SK-N-SH (cell line): ENCODE measurements around the gene DIAPH2. TPM values are rescaled to one million over a fixed set of nuclear protein-coding genes. Genes with fewer than 3 reads are reported as not detected.

Experiments used
- CTCF ChIA-PET: fragments of 300-600, 350-600 bp; formaldehyde crosslinking; extraction: SDS; loops from one replicate; lab custom pipeline; 2021; lab: Yijun Ruan, JAX
- POLR2A ChIA-PET: fragments of 350-600 bp; sonication (Branson Sonifier 250); formaldehyde crosslinking; extraction: SDS; loops from one replicate; lab custom pipeline; 2020; ENCODE audit warnings: antibody characterized with exemption, inconsistent platforms; lab: Yijun Ruan, JAX
- DNase-seq: peaks from one replicate; pipeline ENCODE4 v3.0.0; 2012
- H2AFZ ChIP-seq: fragments of 200-600 bp; sonication (generic); 2 replicates; pipeline ENCODE4 v1.8.1; 2016; ENCODE audit warnings: antibody characterized with exemption, mild to moderate bottlenecking, low read depth
- H3F3A ChIP-seq: fragments of 200-600 bp; sonication (generic); replicated peaks from 2 replicates; pipeline ENCODE3; 2016; ENCODE audit warnings: antibody characterized with exemption, mild to moderate bottlenecking; ENCODE audit not compliant: insufficient read depth
- H3K27ac ChIP-seq, 2 experiments: fragments of 200-500 bp in 1 of 2; fragments of 200-600 bp in 1 of 2; sonication (Bioruptor generic) in 1 of 2; sonication (generic), shearing (Covaris generic) in 1 of 2; 2 replicates each; pipeline versions ENCODE4 v1.5.1 to v1.6.1; 2014 to 2016; ENCODE audit warnings: low read depth in 2 of 2, inconsistent platforms in 1 of 2, low read length in 1 of 2, mild to moderate bottlenecking in 1 of 2, mixed read lengths in 1 of 2
- H3K27me3 ChIP-seq: fragments of 200-600 bp; sonication (generic), shearing (Covaris generic); 2 replicates; pipeline ENCODE4 v1.6.1; 2016; ENCODE audit warnings: mixed run types; ENCODE audit not compliant: insufficient read depth
- H3K36me3 ChIP-seq, 2 experiments: fragments of 200-500 bp in 1 of 2; fragments of 200-600 bp in 1 of 2; sonication (Bioruptor generic) in 1 of 2; sonication (generic) in 1 of 2; replicated peaks in 1 of 2; 2 replicates each; pipeline versions ENCODE3 to v1.5.1; 2014 to 2016; ENCODE audit warnings: low read length in 1 of 2, mild to moderate bottlenecking in 1 of 2; ENCODE audit not compliant: insufficient read depth in 2 of 2, control insufficient read depth in 1 of 2
- H3K4me1 ChIP-seq, 2 experiments: fragments of 200-500 bp in 1 of 2; fragments of 200-600 bp in 1 of 2; sonication (Bioruptor generic) in 1 of 2; sonication (generic), shearing (Covaris generic) in 1 of 2; 2 replicates each; pipeline versions ENCODE4 v1.5.1 to v1.6.1; 2014 to 2016; ENCODE audit warnings: low read depth in 1 of 2, low read length in 1 of 2, mixed run types in 1 of 2; ENCODE audit not compliant: insufficient read depth in 2 of 2, control insufficient read depth in 1 of 2
- H3K4me2 ChIP-seq: fragments of 200-600 bp; sonication (generic), shearing (Covaris generic); 2 replicates; pipeline ENCODE4 v1.6.1; 2017; ENCODE audit warnings: mixed run types
- H3K4me3 ChIP-seq, 2 experiments: fragments of 200-500 bp in 1 of 2; fragments of 200-600 bp in 1 of 2; sonication (Bioruptor generic) in 1 of 2; sonication (generic), shearing (Covaris generic) in 1 of 2; 2 replicates each; pipeline versions ENCODE4 v1.5.1 to v1.8.1; 2014 to 2016; ENCODE audit warnings: low read depth in 2 of 2, inconsistent platforms in 1 of 2, low read length in 1 of 2, mild to moderate bottlenecking in 1 of 2, mixed read lengths in 1 of 2, moderate library complexity in 1 of 2
- H3K79me2 ChIP-seq: fragments of 200-600 bp; sonication (generic); 2 replicates; pipeline ENCODE4 v1.8.1; 2017; ENCODE audit warnings: mild to moderate bottlenecking; ENCODE audit not compliant: insufficient read depth
- H3K9ac ChIP-seq: fragments of 200-600 bp; sonication (generic); 2 replicates; pipeline ENCODE4 v1.6.1; 2017; ENCODE audit warnings: mixed run types
- H3K9me2 ChIP-seq: fragments of 200-600 bp; sonication (generic); 2 replicates; pipeline ENCODE4 v1.6.1; 2017; ENCODE audit warnings: mixed run types
- H3K9me3 ChIP-seq: fragments of 200-600 bp; sonication (generic); 2 replicates; pipeline ENCODE4 v1.6.1; 2017; ENCODE audit warnings: mixed run types, mild to moderate bottlenecking, moderate library complexity
- H4K20me1 ChIP-seq: fragments of 200-600 bp; sonication (generic); 2 replicates; pipeline ENCODE4 v1.6.1; 2017; ENCODE audit warnings: mild to moderate bottlenecking, mixed run types; ENCODE audit not compliant: insufficient read depth
- EP300 ChIP-seq, 2 experiments: IDR thresholded peaks; 2 replicates each; pipeline versions ENCODE4 v1.4.0 to v1.6.1; 2012; ENCODE audit warnings: borderline replicate concordance in 1 of 2, low read depth in 1 of 2, low read length in 1 of 2
- FOSL2 ChIP-seq: IDR thresholded peaks from 2 replicates; pipeline ENCODE4 v1.4.0; 2012; ENCODE audit warnings: low read depth, mild to moderate bottlenecking, moderate library complexity, borderline replicate concordance
- GABPA ChIP-seq: IDR thresholded peaks from 2 replicates; pipeline ENCODE4 v1.4.0; 2012; ENCODE audit warnings: low read depth, mild to moderate bottlenecking
- IRF3 ChIP-seq: fragments of 150-350 bp; IDR thresholded peaks from 2 replicates; pipeline ENCODE4 v1.6.1; 2016; ENCODE audit warnings: mild to moderate bottlenecking, low read depth, low read length
- JUND ChIP-seq: IDR thresholded peaks from 2 replicates; pipeline ENCODE4 v1.4.0; 2012
- MEF2A ChIP-seq: IDR thresholded peaks from 2 replicates; pipeline ENCODE4 v1.4.0; 2012; ENCODE audit warnings: low read depth, borderline replicate concordance
- NFIC ChIP-seq: IDR thresholded peaks from 2 replicates; pipeline ENCODE4 v1.4.0; 2012; ENCODE audit warnings: borderline replicate concordance
- SMC3 ChIP-seq: IDR thresholded peaks from 2 replicates; pipeline ENCODE4 v1.6.1; 2012; ENCODE audit warnings: low read depth, low read length, improper control_type of control experiment
- TAF1 ChIP-seq: IDR thresholded peaks from 2 replicates; pipeline ENCODE4 v1.6.1; 2012; ENCODE audit warnings: low read depth, mild to moderate bottlenecking, low read length, moderate library complexity, borderline replicate concordance
- TEAD4 ChIP-seq: IDR thresholded peaks from 2 replicates; pipeline ENCODE4 v1.4.0; 2012; ENCODE audit warnings: mild to moderate bottlenecking, borderline replicate concordance; ENCODE audit not compliant: insufficient read depth
- USF1 ChIP-seq: IDR thresholded peaks from 2 replicates; pipeline ENCODE4 v1.4.0; 2012; ENCODE audit warnings: low read depth, borderline replicate concordance
- ZBTB33 ChIP-seq: IDR thresholded peaks from 2 replicates; pipeline ENCODE4 v1.4.0; 2012; ENCODE audit warnings: low read depth, borderline replicate concordance
- WGBS: methylation state at CpG from one replicate; pipeline ENCODE4 v1.1.6; 2017; ENCODE audit warnings: low lambda C conversion rate; 5-methylcytosine and 5-hydroxymethylcytosine counted together
- polyA plus RNA-seq, 3 experiments: library from polyadenylated mRNA; depleted of rRNA; stranded (reverse); fragments of >200 nt; gene quantifications; 2 replicates each; pipeline ENCODE4 v1.2.3, GENCODE V29; 2012

The DIAPH2 gene
- polyA plus RNA-seq, 1 of the 3 experiments (the other 2 are of a cell fraction) = 1.1 TPM

- no peaks in the 10 kb centered on the region for H3K9me3 ChIP-seq
- no peaks in the 10 kb centered on the region for H3K27me3 ChIP-seq
- TF ChIP-seq ZBTB33 (no peak), NFIC (no peak), TAF1 (no peak)
- H3K4me1 ChIP-seq = no peaks in the 10 kb centered on the region; a peak in 1 of 4 replicates
- no peaks in the 10 kb centered on the region for H3K36me3 ChIP-seq
- no peak for DNase-seq
- H4K20me1 ChIP-seq = no peaks in the 10 kb centered on the region
- H3K4me2 ChIP-seq = no peak overlapping the region
- ChIA-PET POLR2A (no interaction called here), CTCF (interaction anchor here (0.9 kb wide), 1 partner anchor 25 kb away, joined by 3 read pairs; no protein-coding TSS in a partner anchor)
- no peaks in the 10 kb centered on the region for H3K9me2 ChIP-seq
- H3K9ac ChIP-seq = no peak overlapping the region
- 50% methylated on average over 1 of the region's 1 CpG for WGBS
- H3K79me2 ChIP-seq = no peaks in the 10 kb centered on the region
- no peak overlapping the region for H3K4me3 ChIP-seq
- H3F3A ChIP-seq = no peaks in the 10 kb centered on the region
- no peak overlapping the region for H2AFZ ChIP-seq
- no peak overlapping the region for H3K27ac ChIP-seq
Measured at GRCh38 chrX:96987228-96987627, 302.6 kb downstream of the DIAPH2 start.

GRCh38 chrX:96989830-96990571 is 305.4 kb downstream of the DIAPH2 start:
- ChIA-PET POLR2A (no interaction called here), CTCF (no interaction called here)
- DNase-seq = no peak
- no peak overlapping the region for H3K27ac ChIP-seq
- H3K9ac ChIP-seq = no peak overlapping the region
- no peaks in the 10 kb centered on the region for H3K9me3 ChIP-seq
- H3K27me3 ChIP-seq = no peaks in the 10 kb centered on the region
- no peak for TF ChIP-seq JUND
- TF ChIP-seq IRF3 = no peak
- TF ChIP-seq EP300 (IDR thresholded peaks at IDR 0.05; ENCODE audit: borderline replicate concordance in 1 of 2, low read depth in 1 of 2, low read length in 1 of 2) = no peak
- TF ChIP-seq USF1 = no peak
- no peak for TF ChIP-seq TEAD4
- no peak for TF ChIP-seq SMC3
- no peak for TF ChIP-seq FOSL2
- no peak for TF ChIP-seq GABPA
- no peak for TF ChIP-seq MEF2A
- H3K36me3 ChIP-seq = no peaks in the 10 kb centered on the region
- no peak overlapping the region for H2AFZ ChIP-seq
- 34% methylated on average over 5 of the region's 5 CpGs for WGBS
- H3K4me3 ChIP-seq = no peak overlapping the region
- no peaks in the 10 kb centered on the region for H3K4me1 ChIP-seq
- no peaks in the 10 kb centered on the region for H3K79me2 ChIP-seq
- H3K9me2 ChIP-seq = no peaks in the 10 kb centered on the region
- no peaks in the 10 kb centered on the region for H4K20me1 ChIP-seq
- H3K4me2 ChIP-seq = no peak overlapping the region
- H3F3A ChIP-seq = no peaks in the 10 kb centered on the region
